ENCODE measurements around the gene TMOD4.

Gene TMOD4

GRCh38 chr1:151137789-151138188, 38.0 kb downstream of the TMOD4 start:
- DNase-seq = no peak

GRCh38 chr1:151135433-151136385, 40.1 kb downstream of the TMOD4 start:
- DNase-seq = peak; percentile 32

- no peak for DNase-seq
These were observed 40.8 kb downstream of the TMOD4 start for GRCh38 chr1:151134991-151135390.

GRCh38 chr1:151134396-151134795, 41.4 kb downstream of the TMOD4 start:
- no peak for DNase-seq

- no peak for DNase-seq
These were observed 42.6 kb downstream of the TMOD4 start for GRCh38 chr1:151133018-151133806.

- DNase-seq = no peak
These were observed 43.3 kb downstream of the TMOD4 start for GRCh38 chr1:151132335-151133017.

- DNase-seq = no peak
These were observed 44.0 kb downstream of the TMOD4 start for GRCh38 chr1:151131701-151132334.

GRCh38 chr1:151130987-151131586, 44.7 kb downstream of the TMOD4 start:
- peak; percentile 73 for DNase-seq

GRCh38 chr1:151128800-151129199, 47.0 kb downstream of the TMOD4 start:
- no peak for DNase-seq

GRCh38 chr1:151124763-151125403, 50.9 kb downstream of the TMOD4 start:
- DNase-seq = no peak
